ENCODE results near the gene CMIP. TPM values are rescaled to one million over a fixed set of nuclear protein-coding genes. Genes with fewer than 3 reads are reported as not detected.

Gene CMIP
- total RNA-seq, 1 experiment from 2014 or later: 53.6 TPM

GRCh38 chr16:81645266-81645694, 200.7 kb downstream of the CMIP start:
- DNase-seq (ENCODE audit: unreplicated experiment): peak; percentile 67
- POLR2A ChIA-PET: no interaction called here
- peak overlapping the region; percentile 42 for H3K27ac Mint-ChIP-seq (ENCODE audit: low read depth, unreplicated experiment)
- no TSS peak for BruUV-seq (replicated peaks)
- H3K9me3 Mint-ChIP-seq (ENCODE audit: unreplicated experiment): peaks cover 8% of the 10 kb centered on the region
- intact Hi-C loops (cut with micrococcal nuclease): no loop called here
- H3K4me1 Mint-ChIP-seq (ENCODE audit: insufficient read depth, unreplicated experiment): peaks cover 34% of the 10 kb centered on the region
- TF ChIP-seq, protein P1, sequence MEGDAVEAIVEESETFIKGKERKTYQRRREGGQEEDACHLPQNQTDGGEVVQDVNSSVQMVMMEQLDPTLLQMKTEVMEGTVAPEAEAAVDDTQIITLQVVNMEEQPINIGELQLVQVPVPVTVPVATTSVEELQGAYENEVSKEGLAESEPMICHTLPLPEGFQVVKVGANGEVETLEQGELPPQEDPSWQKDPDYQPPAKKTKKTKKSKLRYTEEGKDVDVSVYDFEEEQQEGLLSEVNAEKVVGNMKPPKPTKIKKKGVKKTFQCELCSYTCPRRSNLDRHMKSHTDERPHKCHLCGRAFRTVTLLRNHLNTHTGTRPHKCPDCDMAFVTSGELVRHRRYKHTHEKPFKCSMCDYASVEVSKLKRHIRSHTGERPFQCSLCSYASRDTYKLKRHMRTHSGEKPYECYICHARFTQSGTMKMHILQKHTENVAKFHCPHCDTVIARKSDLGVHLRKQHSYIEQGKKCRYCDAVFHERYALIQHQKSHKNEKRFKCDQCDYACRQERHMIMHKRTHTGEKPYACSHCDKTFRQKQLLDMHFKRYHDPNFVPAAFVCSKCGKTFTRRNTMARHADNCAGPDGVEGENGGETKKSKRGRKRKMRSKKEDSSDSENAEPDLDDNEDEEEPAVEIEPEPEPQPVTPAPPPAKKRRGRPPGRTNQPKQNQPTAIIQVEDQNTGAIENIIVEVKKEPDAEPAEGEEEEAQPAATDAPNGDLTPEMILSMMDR (IDR thresholded peaks at IDR 0.05; ENCODE audit: unreplicated experiment): no peak
- H3K36me3 Mint-ChIP-seq (ENCODE audit: insufficient read depth, unreplicated experiment): peaks cover 17% of the 10 kb centered on the region
- CTCF ChIA-PET: interaction anchor here (0.6 kb wide), 1 partner anchor 11 kb away, joined by 3 read pairs; no protein-coding TSS in a partner anchor
- no peaks in the 10 kb centered on the region for H3K27me3 Mint-ChIP-seq (ENCODE audit: insufficient read depth, unreplicated experiment)
- H3K4me3 Mint-ChIP-seq (ENCODE audit: unreplicated experiment): peak overlapping the region; percentile 7

DNA sequence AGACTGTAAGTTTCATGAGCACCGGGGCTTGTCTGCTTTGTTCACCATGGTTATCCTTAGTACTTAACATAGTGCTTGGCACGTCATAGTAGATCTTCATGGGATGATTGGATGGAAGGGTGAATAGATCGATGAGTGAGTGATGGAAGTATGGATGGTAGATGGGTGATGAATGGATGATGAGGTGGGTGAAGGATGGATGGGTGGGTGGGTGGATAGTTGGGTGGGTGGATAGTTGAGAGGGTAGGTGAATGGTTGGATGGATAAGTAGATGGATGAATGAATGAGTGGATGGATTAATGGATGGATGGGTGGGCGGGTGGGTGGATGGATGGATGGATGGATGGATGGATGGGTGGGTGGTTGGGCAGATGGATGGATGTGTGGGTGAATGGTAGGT, 201.3 kb downstream of the CMIP start:
- POLR2A ChIA-PET: no interaction called here
- Mint-ChIP-seq H3K4me1 (ENCODE audit: insufficient read depth, unreplicated experiment) (peaks cover 35% of the 10 kb centered on the region), H3K27ac (ENCODE audit: low read depth, unreplicated experiment) (no peak overlapping the region), H3K4me3 (ENCODE audit: unreplicated experiment) (no peak overlapping the region), H3K27me3 (ENCODE audit: insufficient read depth, unreplicated experiment) (no peaks in the 10 kb centered on the region), H3K9me3 (ENCODE audit: unreplicated experiment) (peaks cover 8% of the 10 kb centered on the region), H3K36me3 (ENCODE audit: insufficient read depth, unreplicated experiment) (peaks cover 17% of the 10 kb centered on the region)
- TF ChIP-seq, protein P1 (IDR thresholded peaks at IDR 0.05; ENCODE audit: unreplicated experiment): no peak
- intact Hi-C loops (cut with micrococcal nuclease): no loop called here
- CTCF ChIA-PET: no interaction called here
- DNase-seq (ENCODE audit: unreplicated experiment): no peak
- BruUV-seq (replicated peaks): no TSS peak

DNA sequence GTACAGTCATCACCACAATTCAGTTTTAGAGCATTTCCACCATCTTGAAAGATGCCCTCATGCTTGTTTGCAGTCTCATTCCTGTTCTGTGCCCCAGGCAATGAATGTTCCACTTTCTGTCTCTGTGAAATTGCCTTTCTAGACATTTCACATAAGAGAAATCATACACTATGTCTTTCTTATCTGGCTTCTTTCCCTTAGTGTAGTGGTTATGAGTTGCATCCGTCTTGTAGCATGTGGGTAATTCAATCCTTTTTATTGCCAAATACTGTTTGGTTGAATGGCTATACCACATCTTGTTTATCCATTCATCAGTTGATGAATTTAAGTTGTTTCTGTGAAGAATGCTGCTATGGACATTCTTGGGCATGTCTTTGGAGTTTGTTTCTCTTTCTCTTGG, 202.0 kb downstream of the CMIP start:
- TF ChIP-seq, protein P1 (IDR thresholded peaks at IDR 0.05; ENCODE audit: unreplicated experiment): no peak
- ChIA-PET POLR2A (interaction anchor here (0.5 kb wide), 1 partner anchor 246 kb away, joined by 3 read pairs; no protein-coding TSS in a partner anchor), CTCF (no interaction called here)
- peak; percentile 42 for DNase-seq (ENCODE audit: unreplicated experiment)
- Mint-ChIP-seq H3K27ac (ENCODE audit: low read depth, unreplicated experiment) (no peak overlapping the region), H3K27me3 (ENCODE audit: insufficient read depth, unreplicated experiment) (no peaks in the 10 kb centered on the region), H3K4me1 (ENCODE audit: insufficient read depth, unreplicated experiment) (peaks cover 35% of the 10 kb centered on the region), H3K36me3 (ENCODE audit: insufficient read depth, unreplicated experiment) (peaks cover 17% of the 10 kb centered on the region), H3K4me3 (ENCODE audit: unreplicated experiment) (peak overlapping the region; percentile 7), H3K9me3 (ENCODE audit: unreplicated experiment) (peaks cover 8% of the 10 kb centered on the region)
- no TSS peak for BruUV-seq (replicated peaks)
- intact Hi-C loops (cut with micrococcal nuclease): no loop called here

DNA sequence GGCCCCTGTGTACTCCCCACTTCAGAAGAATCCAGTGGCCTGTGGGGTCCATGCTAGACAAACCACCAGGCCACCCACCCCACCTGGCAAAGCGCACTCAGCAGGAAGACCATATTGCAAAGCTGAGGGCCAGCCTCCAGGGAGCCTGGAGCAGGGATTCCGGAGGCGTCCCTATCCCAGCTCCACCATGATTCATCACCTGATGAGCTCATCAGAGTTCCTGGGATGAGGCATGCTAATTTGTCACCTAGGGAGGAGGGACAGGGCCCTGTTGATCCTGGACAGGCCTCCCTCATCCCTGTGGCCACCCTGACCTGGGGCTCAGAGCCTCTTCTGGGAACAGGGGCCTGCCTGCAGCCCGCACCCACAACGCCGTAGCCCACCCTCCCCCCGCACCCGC, 202.9 kb downstream of the CMIP start:
- peaks cover 17% of the 10 kb centered on the region for H3K36me3 Mint-ChIP-seq (ENCODE audit: insufficient read depth, unreplicated experiment)
- no peaks in the 10 kb centered on the region for H3K27me3 Mint-ChIP-seq (ENCODE audit: insufficient read depth, unreplicated experiment)
- intact Hi-C loops (cut with micrococcal nuclease): no loop called here
- ChIA-PET POLR2A (interaction anchor here (1.0 to 1.2 kb wide), 2 partner anchors 26 to 79 kb away, joined by 3 to 5 read pairs; no protein-coding TSS in a partner anchor), CTCF (interaction anchor here (0.6 to 1.2 kb wide), 2 partner anchors 23 to 616 kb away, joined by 3 read pairs; no protein-coding TSS in a partner anchor)
- no peak overlapping the region for H3K27ac Mint-ChIP-seq (ENCODE audit: low read depth, unreplicated experiment)
- TF ChIP-seq, protein P1 (IDR thresholded peaks at IDR 0.05; ENCODE audit: unreplicated experiment): no peak
- peak; percentile 79 for DNase-seq (ENCODE audit: unreplicated experiment)
- H3K9me3 Mint-ChIP-seq (ENCODE audit: unreplicated experiment): peaks cover 8% of the 10 kb centered on the region
- H3K4me1 Mint-ChIP-seq (ENCODE audit: insufficient read depth, unreplicated experiment): peaks cover 35% of the 10 kb centered on the region
- no TSS peak for BruUV-seq (replicated peaks)
- no peak overlapping the region for H3K4me3 Mint-ChIP-seq (ENCODE audit: unreplicated experiment)
